Measurements from ENCODE around the gene SLC35B4. TPM values are rescaled to one million over a fixed set of nuclear protein-coding genes. Genes with fewer than 3 reads are reported as not detected.

SLC35B4 gene
- total and polyA plus RNA-seq, 5 experiments from 2014 or later, result 11.9 to 21.6 (median 16.8) TPM

Other genes starting within 250 kb of the SLC35B4 start
- gene LRGUK, start 189.6 kb downstream of the SLC35B4 start, total RNA-seq, result under 1 TPM; 0.34 to 0.60 TPM
- under 1 TPM in 1 of 3 donors, not detected in 2; 0.09 TPM for gene LRGUK, start 189.6 kb downstream of the SLC35B4 start, polyA plus RNA-seq
- gene AKR1B1, start 142.2 kb upstream of the SLC35B4 start, total RNA-seq, result 100 to 1,000 TPM; 130 to 134 TPM
- gene AKR1B1, start 142.2 kb upstream of the SLC35B4 start, polyA plus RNA-seq, result 100 to 1,000 TPM; 181 to 202 (median 181) TPM
- not detected for gene AKR1B10, start 210.6 kb upstream of the SLC35B4 start, total RNA-seq
- not detected for gene AKR1B10, start 210.6 kb upstream of the SLC35B4 start, polyA plus RNA-seq
- gene AKR1B15, start 232.2 kb upstream of the SLC35B4 start, total RNA-seq, result not detected
- gene AKR1B15, start 232.2 kb upstream of the SLC35B4 start, polyA plus RNA-seq, result not detected